Ectodermal cell (in vitro differentiated cells): ENCODE data around the gene MLH3. TPM values are rescaled to one million over a fixed set of nuclear protein-coding genes. Genes with fewer than 3 reads are reported as not detected.

Source experiments
- H3K27ac ChIP-seq: 2 replicates; pipeline ENCODE4 v1.7.0; 2013; ENCODE audit warnings: mild to moderate bottlenecking, low read depth, low read length; ENCODE audit not compliant: insufficient read depth, poor library complexity, severe bottlenecking
- H3K27me3 ChIP-seq: 2 replicates; pipeline ENCODE4 v1.7.0; 2013; ENCODE audit warnings: mild to moderate bottlenecking, low read length; ENCODE audit not compliant: insufficient read depth, control insufficient read depth, poor library complexity, severe bottlenecking
- H3K36me3 ChIP-seq: one replicate; pipeline ENCODE4 v1.7.0; 2013; ENCODE audit warnings: low read length; ENCODE audit not compliant: control insufficient read depth, insufficient read depth
- H3K4me1 ChIP-seq: one replicate; pipeline ENCODE4 v1.7.0; 2013; ENCODE audit warnings: low read length; ENCODE audit not compliant: control insufficient read depth, insufficient read depth
- H3K4me3 ChIP-seq: 2 replicates; pipeline ENCODE4 v1.7.0; 2013; ENCODE audit warnings: low read depth, low read length, control low read depth; ENCODE audit not compliant: insufficient read depth
- H3K9me3 ChIP-seq: 2 replicates; pipeline ENCODE4 v1.7.0; 2013; ENCODE audit warnings: mild to moderate bottlenecking, low read length, moderate library complexity; ENCODE audit not compliant: control insufficient read depth
- WGBS, 2 experiments: methylation state at CpG; one replicate each; pipeline ENCODE4 v1.1.7; 2013; ENCODE audit warnings: missing lambda C conversion rate in 2 of 2; 5-methylcytosine and 5-hydroxymethylcytosine counted together
- polyA plus RNA-seq, 4 experiments: library from polyadenylated mRNA; stranded (reverse); fragments of 50-300 nt; gene quantifications; one replicate each; pipeline ENCODE4 v1.2.3, GENCODE V29; 2013

Gene MLH3
- polyA plus RNA-seq (2013, experiment 1 of 4): 16.6 TPM
- 16.9 TPM for polyA plus RNA-seq (2013, experiment 2 of 4)
- 15.6 TPM for polyA plus RNA-seq (2013, experiment 3 of 4)
- 16.1 TPM for polyA plus RNA-seq (2013, experiment 4 of 4)

DNA sequence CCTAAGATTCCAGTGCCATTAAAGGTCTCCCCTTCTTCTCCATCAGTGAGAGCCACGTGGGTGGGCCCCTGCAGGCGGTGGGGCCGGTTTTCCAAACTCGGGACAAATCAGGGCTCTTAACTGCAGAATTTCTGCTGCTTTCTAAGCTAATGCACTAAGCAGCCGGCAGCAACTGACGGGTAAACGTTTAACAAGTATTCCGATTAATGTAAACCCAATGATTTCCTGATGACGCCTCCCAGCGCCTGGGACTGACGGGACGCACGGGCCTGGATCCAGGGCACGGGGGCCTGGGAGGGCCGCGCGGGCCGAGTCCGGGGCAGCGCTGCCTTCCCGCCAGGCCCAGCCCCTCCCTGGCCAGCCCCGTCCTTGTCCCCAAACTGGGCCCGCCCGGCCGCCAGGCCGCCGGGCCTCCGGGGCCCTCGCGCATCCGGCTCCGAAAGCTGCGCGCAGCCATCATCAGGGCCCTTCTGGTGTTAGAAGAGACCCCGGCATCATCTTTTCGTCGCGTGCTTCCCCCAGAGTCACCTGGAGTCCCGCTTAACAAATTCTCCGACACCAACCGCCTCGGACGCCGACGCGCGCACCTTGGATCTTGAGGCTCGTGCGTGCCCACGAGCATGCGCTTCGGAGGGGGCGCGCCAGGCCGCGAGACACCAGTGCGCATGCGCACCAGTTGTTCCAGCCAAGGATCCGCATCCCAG lies at the start of gene MLH3:
MLH3 (minus strand) TSS at position 616 of the 704 bp plus-strand sequence. CDS start 1,812 bp downstream, outside the sequence.
- 3% methylated on average over 59 of the region's 59 CpGs for WGBS, 2 experiments
- H3K27me3 ChIP-seq: no peaks in the 10 kb centered on the region
- H3K36me3 ChIP-seq: no peaks in the 10 kb centered on the region
- peak within 1 kb of the TSS; percentile 75 for H3K27ac ChIP-seq
- peak within 1 kb of the TSS; percentile 53 for H3K4me3 ChIP-seq
- no peaks in the 10 kb centered on the region for H3K4me1 ChIP-seq
- no peaks in the 10 kb centered on the region for H3K9me3 ChIP-seq

DNA sequence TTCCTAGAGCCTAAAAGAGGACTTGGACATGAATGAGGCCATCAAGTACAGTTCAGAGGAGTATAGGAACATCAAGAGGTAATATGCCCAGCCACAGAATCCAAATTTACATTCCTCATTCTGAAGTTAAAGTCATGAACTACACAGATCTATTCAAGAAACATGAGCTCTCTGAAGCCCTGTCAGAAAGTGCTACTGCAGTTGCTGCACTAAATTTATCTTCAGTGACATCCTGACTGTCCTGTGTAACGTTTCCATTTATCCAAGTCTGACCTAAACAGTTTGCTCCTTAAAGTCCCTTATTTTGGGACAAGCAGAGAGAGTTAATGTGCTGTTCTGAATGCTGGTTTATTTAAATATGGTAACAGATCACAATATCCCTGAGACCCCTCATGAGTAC lies 47.4 kb upstream of the MLH3 start:
- WGBS, 2 experiments: 88 to 91% methylated on average over 1 of the region's 1 CpG
- Histone ChIP-seq H3K36me3 (peaks cover 50% of the 10 kb centered on the region), H3K9me3 (no peaks in the 10 kb centered on the region), H3K4me1 (no peaks in the 10 kb centered on the region), H3K27me3 (no peaks in the 10 kb centered on the region), H3K4me3 (no peak overlapping the region), H3K27ac (no peak overlapping the region)

DNA sequence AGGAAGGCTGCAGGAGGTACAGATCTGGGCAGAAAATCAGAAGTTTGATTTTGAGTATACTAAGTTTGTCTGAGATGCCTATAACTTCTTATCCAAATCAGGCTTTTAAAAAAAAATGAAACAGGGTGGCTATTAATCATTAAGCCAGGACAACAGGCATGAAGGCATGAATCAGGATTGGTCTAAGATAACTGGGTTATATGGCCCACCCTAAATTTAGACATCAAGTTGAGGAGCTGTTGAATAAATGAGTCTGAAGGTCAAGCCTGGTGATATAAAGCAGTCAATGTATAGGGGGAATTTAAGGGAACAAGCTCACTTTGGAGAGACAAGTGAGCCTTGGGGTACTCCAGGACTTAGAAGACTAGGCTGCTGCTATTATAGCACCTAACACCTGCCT lies 46.9 kb upstream of the MLH3 start:
- Histone ChIP-seq H3K4me1 (no peaks in the 10 kb centered on the region), H3K27ac (no peak overlapping the region), H3K36me3 (peaks cover 49% of the 10 kb centered on the region), H3K27me3 (no peaks in the 10 kb centered on the region), H3K9me3 (no peaks in the 10 kb centered on the region), H3K4me3 (no peak overlapping the region)

DNA sequence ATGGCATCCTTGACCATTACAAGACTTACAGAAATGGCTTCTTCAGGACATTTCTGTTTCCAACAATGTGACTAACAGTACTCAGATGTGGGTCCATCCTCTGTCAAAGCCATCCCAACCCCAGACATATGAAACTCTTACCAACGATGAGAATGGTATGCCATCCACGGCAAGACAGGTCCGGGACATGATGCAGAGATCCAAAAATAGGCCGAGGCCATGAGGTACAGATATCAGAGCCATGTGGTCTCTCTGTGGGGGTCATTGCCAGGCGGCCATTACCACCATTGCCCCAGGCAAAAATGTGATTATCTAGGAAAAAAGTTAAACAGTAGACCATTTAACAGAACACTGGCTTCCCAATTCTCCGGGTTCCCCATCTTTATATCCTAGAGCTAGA lies 45.7 kb upstream of the MLH3 start:
- H3K36me3 ChIP-seq: peaks cover 41% of the 10 kb centered on the region

DNA sequence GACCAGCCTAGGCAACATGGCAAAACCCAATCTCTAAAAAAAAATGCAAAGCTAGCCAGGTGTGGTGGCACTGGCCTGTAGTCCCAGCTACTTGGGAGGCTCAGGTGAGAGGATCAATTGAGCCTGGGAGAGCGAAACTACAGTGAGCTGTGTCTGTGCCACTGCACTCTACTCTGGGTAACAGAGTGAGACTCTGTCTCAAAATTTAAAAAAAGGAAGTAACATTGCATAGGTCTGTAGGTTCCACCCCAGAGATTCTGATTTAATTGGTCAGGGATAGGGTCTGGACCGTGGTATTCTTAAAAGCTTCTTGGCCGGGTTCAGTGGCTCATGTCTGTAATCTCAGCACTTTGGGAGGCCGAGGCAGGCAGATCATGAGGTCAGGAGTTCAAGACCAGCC lies 44.4 kb upstream of the MLH3 start:
- Histone ChIP-seq H3K27ac (no peak overlapping the region), H3K36me3 (peaks cover 38% of the 10 kb centered on the region), H3K27me3 (no peaks in the 10 kb centered on the region), H3K9me3 (no peaks in the 10 kb centered on the region), H3K4me3 (no peak overlapping the region), H3K4me1 (no peaks in the 10 kb centered on the region)
- 93 to 95% methylated on average over 4 of the region's 4 CpGs for WGBS, 2 experiments

More for the DNA sequence above, 45.7 kb upstream of the MLH3 start:
- Histone ChIP-seq H3K4me3 (no peak overlapping the region), H3K27me3 (no peaks in the 10 kb centered on the region), H3K27ac (no peak overlapping the region), H3K9me3 (no peaks in the 10 kb centered on the region), H3K4me1 (no peaks in the 10 kb centered on the region)
- WGBS, 2 experiments: 95 to 96% methylated on average over 6 of the region's 6 CpGs

- no peaks in the 10 kb centered on the region for H3K9me3 ChIP-seq
- H3K36me3 ChIP-seq: peaks cover 33% of the 10 kb centered on the region
- 94 to 100% methylated on average over 3 of the region's 3 CpGs for WGBS, 2 experiments
- H3K27me3 ChIP-seq: no peaks in the 10 kb centered on the region
- no peak overlapping the region for H3K4me3 ChIP-seq
- no peaks in the 10 kb centered on the region for H3K4me1 ChIP-seq
- no peak overlapping the region for H3K27ac ChIP-seq
Measured at GRCh38 chr14:75094896-75095295, 43.6 kb upstream of the MLH3 start.

DNA sequence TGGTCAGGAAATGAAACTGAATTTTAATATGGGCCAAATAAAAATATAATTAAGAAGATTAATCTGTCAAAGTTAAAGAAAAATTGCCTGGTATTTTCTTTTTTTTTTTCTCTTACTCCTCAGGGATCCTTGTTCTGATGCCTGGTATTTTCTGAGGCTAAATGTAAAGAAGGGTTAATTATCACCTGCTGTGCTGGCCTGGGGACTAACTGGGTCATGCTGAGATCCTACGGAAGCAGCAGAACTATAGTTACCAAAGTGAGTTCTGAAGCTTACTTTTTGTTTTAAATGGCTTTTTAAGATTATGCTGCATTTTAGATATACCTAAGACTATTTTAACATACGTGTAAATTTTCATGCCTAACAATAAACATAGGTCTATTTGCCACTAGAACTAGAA lies 41.4 kb upstream of the MLH3 start:
- no peaks in the 10 kb centered on the region for H3K9me3 ChIP-seq
- no peaks in the 10 kb centered on the region for H3K27me3 ChIP-seq
- H3K4me3 ChIP-seq: no peak overlapping the region
- no peaks in the 10 kb centered on the region for H3K4me1 ChIP-seq
- no peak overlapping the region for H3K27ac ChIP-seq
- H3K36me3 ChIP-seq: peaks cover 33% of the 10 kb centered on the region
- WGBS, 2 experiments: 32 to 48% methylated on average over 2 of the region's 2 CpGs

DNA sequence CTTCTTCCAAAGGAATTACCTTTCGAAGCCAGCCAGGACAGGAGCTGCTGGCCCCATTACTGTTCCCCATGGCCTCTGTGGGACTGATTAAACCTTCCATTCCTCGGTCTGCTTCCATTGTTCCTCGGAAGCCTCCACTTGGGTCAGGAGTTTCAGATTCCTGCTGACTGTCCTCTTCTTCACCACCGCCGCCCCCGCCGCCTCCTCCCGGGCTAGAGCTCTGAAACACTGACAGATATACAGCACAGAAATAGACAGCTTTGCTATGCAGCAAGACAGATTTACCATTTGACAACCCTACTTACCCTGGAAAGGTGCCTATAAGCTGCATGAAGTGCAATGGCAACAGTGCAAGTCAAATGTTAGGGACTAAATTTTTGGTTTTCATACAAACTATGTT lies 40.0 kb upstream of the MLH3 start:
- H3K4me3 ChIP-seq: no peak overlapping the region
- 62 to 72% methylated on average over 8 of the region's 8 CpGs for WGBS, 2 experiments
- peaks cover 36% of the 10 kb centered on the region for H3K36me3 ChIP-seq
- H3K4me1 ChIP-seq: no peaks in the 10 kb centered on the region
- H3K27ac ChIP-seq: peak overlapping the region; percentile 19
- H3K9me3 ChIP-seq: no peaks in the 10 kb centered on the region
- H3K27me3 ChIP-seq: no peaks in the 10 kb centered on the region

DNA sequence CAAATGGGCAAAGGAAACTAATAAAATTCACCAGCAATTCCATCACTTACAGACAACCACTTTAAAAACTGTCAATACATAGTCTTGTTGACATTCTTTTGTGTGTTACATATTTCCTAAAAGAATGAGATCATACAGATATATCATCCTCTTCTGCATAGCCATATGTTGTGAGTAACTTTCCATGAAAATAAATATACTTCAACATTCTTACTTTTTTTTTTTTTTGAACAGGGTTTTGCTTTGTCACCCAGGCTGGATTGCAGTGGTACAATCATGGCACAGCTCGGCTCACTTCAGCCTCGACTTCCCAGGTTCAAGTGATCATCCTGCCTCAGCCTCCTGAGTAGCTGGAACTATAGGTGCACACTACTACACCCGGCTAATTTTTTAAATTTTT lies 39.1 kb upstream of the MLH3 start:
- WGBS, 2 experiments: 92 to 95% methylated on average over 3 of the region's 3 CpGs
- H3K4me1 ChIP-seq: no peaks in the 10 kb centered on the region
- H3K4me3 ChIP-seq: no peak overlapping the region
- no peaks in the 10 kb centered on the region for H3K27me3 ChIP-seq
- no peak overlapping the region for H3K27ac ChIP-seq
- peaks cover 33% of the 10 kb centered on the region for H3K36me3 ChIP-seq
- no peaks in the 10 kb centered on the region for H3K9me3 ChIP-seq

GRCh38 chr14:75088566-75089373 lies 37.5 kb upstream of the MLH3 start:
- 77 to 83% methylated on average over 7 of the region's 7 CpGs for WGBS, 2 experiments
- no peaks in the 10 kb centered on the region for H3K9me3 ChIP-seq
- H3K27me3 ChIP-seq: no peaks in the 10 kb centered on the region
- H3K27ac ChIP-seq: no peak overlapping the region
- no peaks in the 10 kb centered on the region for H3K4me1 ChIP-seq
- H3K36me3 ChIP-seq: peaks cover 32% of the 10 kb centered on the region
- no peak overlapping the region for H3K4me3 ChIP-seq
